ENCODE data around the gene NHERF1.
A peak's percentile ranks its signal among the peaks of the same experiment; 100 is the strongest.

The NHERF1 gene

GRCh38 chr17:74748529-74749278, at the start of gene NHERF1:
TSS of gene NHERF1 (plus strand) at chr17:74748628. CDS start at chr17:74748847, 219 bp downstream.
- Histone ChIP-seq H3K36me3 (peaks cover 32% of the 10 kb centered on the region), H3K9me3 (ENCODE audit: severe bottlenecking) (peaks cover 3% of the 10 kb centered on the region), H3K4me3 (ENCODE audit: low read depth, low read length) (peak within 1 kb of the TSS; percentile 94), H3K27me3 (ENCODE audit: insufficient read depth, low read depth, severe bottlenecking) (no peaks in the 10 kb centered on the region), H3K27ac (peak within 1 kb of the TSS; percentile 78)
- TF ChIP-seq, protein P1, sequence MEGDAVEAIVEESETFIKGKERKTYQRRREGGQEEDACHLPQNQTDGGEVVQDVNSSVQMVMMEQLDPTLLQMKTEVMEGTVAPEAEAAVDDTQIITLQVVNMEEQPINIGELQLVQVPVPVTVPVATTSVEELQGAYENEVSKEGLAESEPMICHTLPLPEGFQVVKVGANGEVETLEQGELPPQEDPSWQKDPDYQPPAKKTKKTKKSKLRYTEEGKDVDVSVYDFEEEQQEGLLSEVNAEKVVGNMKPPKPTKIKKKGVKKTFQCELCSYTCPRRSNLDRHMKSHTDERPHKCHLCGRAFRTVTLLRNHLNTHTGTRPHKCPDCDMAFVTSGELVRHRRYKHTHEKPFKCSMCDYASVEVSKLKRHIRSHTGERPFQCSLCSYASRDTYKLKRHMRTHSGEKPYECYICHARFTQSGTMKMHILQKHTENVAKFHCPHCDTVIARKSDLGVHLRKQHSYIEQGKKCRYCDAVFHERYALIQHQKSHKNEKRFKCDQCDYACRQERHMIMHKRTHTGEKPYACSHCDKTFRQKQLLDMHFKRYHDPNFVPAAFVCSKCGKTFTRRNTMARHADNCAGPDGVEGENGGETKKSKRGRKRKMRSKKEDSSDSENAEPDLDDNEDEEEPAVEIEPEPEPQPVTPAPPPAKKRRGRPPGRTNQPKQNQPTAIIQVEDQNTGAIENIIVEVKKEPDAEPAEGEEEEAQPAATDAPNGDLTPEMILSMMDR (IDR thresholded peaks at IDR 0.05; ENCODE audit: low read depth, low read length), result peak; percentile 74
- peak; percentile 96 for DNase-seq

GRCh38 chr17:74699236-74699635, 49.2 kb upstream of the NHERF1 start:
- H3K4me3 ChIP-seq (ENCODE audit: low read depth, low read length), result no peak overlapping the region
- 0 out of 2 replicates have a peak, but pooled peaks cover 3% of the 10 kb centered on the region for H3K36me3 ChIP-seq
- no peak for DNase-seq
- no peaks in the 10 kb centered on the region for H3K27me3 ChIP-seq (ENCODE audit: insufficient read depth, low read depth, severe bottlenecking)
- TF ChIP-seq, protein P1 (IDR thresholded peaks at IDR 0.05; ENCODE audit: low read depth, low read length), result no peak
- H3K9me3 ChIP-seq (ENCODE audit: severe bottlenecking), result no peaks in the 10 kb centered on the region
- no peak overlapping the region for H3K27ac ChIP-seq

GRCh38 chr17:74702116-74702871, 46.1 kb upstream of the NHERF1 start:
- peaks cover 8% of the 10 kb centered on the region for H3K36me3 ChIP-seq
- H3K27ac ChIP-seq, result no peak overlapping the region
- no peaks in the 10 kb centered on the region for H3K9me3 ChIP-seq (ENCODE audit: severe bottlenecking)
- H3K27me3 ChIP-seq (ENCODE audit: insufficient read depth, low read depth, severe bottlenecking), result no peaks in the 10 kb centered on the region
- no peak for DNase-seq
- no peak overlapping the region for H3K4me3 ChIP-seq (ENCODE audit: low read depth, low read length)
- TF ChIP-seq, protein P1 (IDR thresholded peaks at IDR 0.05; ENCODE audit: low read depth, low read length), result no peak

DNA sequence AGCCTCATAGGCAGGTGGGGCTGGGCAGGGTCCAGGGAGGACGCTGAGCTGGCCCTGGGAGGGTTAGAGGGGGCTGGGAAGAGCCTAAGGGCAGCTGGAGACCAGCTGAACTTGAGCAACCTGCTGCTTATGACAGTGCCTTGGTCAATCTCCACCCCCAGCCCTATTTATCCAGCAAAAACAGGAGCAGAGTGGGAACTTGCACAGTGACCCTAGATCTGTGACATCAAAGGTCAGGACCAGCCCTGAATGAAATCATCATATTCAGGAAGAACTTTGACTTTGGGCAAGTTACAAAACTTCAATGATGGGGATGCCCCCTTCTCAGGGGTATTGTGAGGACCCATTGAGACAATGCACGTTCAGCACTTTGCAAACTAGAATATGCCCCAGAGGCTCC, 45.1 kb upstream of the NHERF1 start:
- peaks cover 5% of the 10 kb centered on the region for H3K36me3 ChIP-seq
- H3K27me3 ChIP-seq (ENCODE audit: insufficient read depth, low read depth, severe bottlenecking), result no peaks in the 10 kb centered on the region
- H3K4me3 ChIP-seq (ENCODE audit: low read depth, low read length), result no peak overlapping the region
- DNase-seq, result no peak
- H3K9me3 ChIP-seq (ENCODE audit: severe bottlenecking), result no peaks in the 10 kb centered on the region
- no peak overlapping the region for H3K27ac ChIP-seq
- TF ChIP-seq, protein P1 (IDR thresholded peaks at IDR 0.05; ENCODE audit: low read depth, low read length), result no peak

DNA sequence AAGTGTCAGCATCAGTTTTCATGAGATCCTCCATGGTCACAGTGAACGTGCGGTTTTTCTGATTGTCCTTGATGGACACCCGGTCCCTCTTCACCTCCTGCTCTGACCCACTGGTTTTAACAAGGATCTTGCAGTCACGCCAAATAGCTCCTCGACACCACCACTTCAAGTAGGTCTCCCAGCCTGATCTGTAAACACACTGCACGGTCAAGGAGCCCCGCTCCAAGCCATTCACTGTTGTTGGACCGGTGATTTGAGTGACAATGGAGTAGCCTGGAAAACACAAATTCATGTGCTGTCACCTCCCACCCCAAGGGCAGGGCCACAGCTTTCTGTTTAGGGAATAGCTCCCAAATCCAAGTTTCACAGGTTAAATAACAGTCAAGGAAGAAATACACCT, 43.9 kb upstream of the NHERF1 start:
- TF ChIP-seq, protein P1 (IDR thresholded peaks at IDR 0.05; ENCODE audit: low read depth, low read length), result no peak
- no peaks in the 10 kb centered on the region for H3K27me3 ChIP-seq (ENCODE audit: insufficient read depth, low read depth, severe bottlenecking)
- no peak overlapping the region for H3K4me3 ChIP-seq (ENCODE audit: low read depth, low read length)
- H3K36me3 ChIP-seq, result peaks cover 5% of the 10 kb centered on the region
- H3K9me3 ChIP-seq (ENCODE audit: severe bottlenecking), result no peaks in the 10 kb centered on the region
- DNase-seq, result no peak
- H3K27ac ChIP-seq, result no peak overlapping the region

Measured in WERI-Rb-1 (cell line).